ENCODE results near the gene ALDH8A1.

Gene ALDH8A1

GRCh38 chr6:134870677-134871498 is 79.0 kb downstream of the ALDH8A1 start:
- DNase-seq: no peak

- DNase-seq: no peak
These were observed 81.1 kb downstream of the ALDH8A1 start for GRCh38 chr6:134868812-134869211.
